ENCODE measurements around the gene DLG2.
"Not testable (repeated sequence)": the region's sequence is repeated elsewhere in the genome, so short reads cannot be mapped to it uniquely, and the experiment has no call there.

The DLG2 gene

GRCh38 chr11:85028329-85029101 lies 598.6 kb downstream of the DLG2 start:
- no peak for DNase-seq (ENCODE audit: low read depth, low spot score)

- no peak for DNase-seq (ENCODE audit: low read depth, low spot score)
Measured at GRCh38 chr11:85027346-85027745, 599.8 kb downstream of the DLG2 start.

GRCh38 chr11:85021058-85021457 lies 606.1 kb downstream of the DLG2 start:
- no peak for DNase-seq (ENCODE audit: low read depth, low spot score)

- DNase-seq (ENCODE audit: low read depth, low spot score) = no peak
Measured at GRCh38 chr11:84993386-84993785, 633.8 kb downstream of the DLG2 start.

- DNase-seq (ENCODE audit: low read depth, low spot score) = no peak
Measured at GRCh38 chr11:84990141-84990540, 637.0 kb downstream of the DLG2 start.

GRCh38 chr11:84987686-84988187 lies 639.4 kb downstream of the DLG2 start:
- DNase-seq (ENCODE audit: low read depth, low spot score) = not testable (repeated sequence)

GRCh38 chr11:84981301-84981700 lies 645.8 kb downstream of the DLG2 start:
- DNase-seq (ENCODE audit: low read depth, low spot score) = no peak

- no peak for DNase-seq (ENCODE audit: low read depth, low spot score)
Measured at GRCh38 chr11:84969103-84969502, 658.0 kb downstream of the DLG2 start.

GRCh38 chr11:84965484-84965883 lies 661.7 kb downstream of the DLG2 start:
- no peak for DNase-seq (ENCODE audit: low read depth, low spot score)

- DNase-seq (ENCODE audit: low read depth, low spot score) = no peak
Measured at GRCh38 chr11:84963240-84963639, 663.9 kb downstream of the DLG2 start.

GRCh38 chr11:84962018-84962417 lies 665.1 kb downstream of the DLG2 start:
- no peak for DNase-seq (ENCODE audit: low read depth, low spot score)

GRCh38 chr11:84958295-84958694 lies 668.8 kb downstream of the DLG2 start:
- no peak for DNase-seq (ENCODE audit: low read depth, low spot score)

- no peak for DNase-seq (ENCODE audit: low read depth, low spot score)
Measured at GRCh38 chr11:84950569-84951270, 676.4 kb downstream of the DLG2 start.

GRCh38 chr11:84947970-84948580 lies 679.1 kb downstream of the DLG2 start:
- DNase-seq (ENCODE audit: low read depth, low spot score) = no peak

GRCh38 chr11:84947070-84947469 lies 680.1 kb downstream of the DLG2 start:
- no peak for DNase-seq (ENCODE audit: low read depth, low spot score)

GRCh38 chr11:84930863-84931262 lies 696.3 kb downstream of the DLG2 start:
- DNase-seq (ENCODE audit: low read depth, low spot score) = no peak

- no peak for DNase-seq (ENCODE audit: low read depth, low spot score)
Measured at GRCh38 chr11:84929738-84930137, 697.4 kb downstream of the DLG2 start.

- no peak for DNase-seq (ENCODE audit: low read depth, low spot score)
Measured at GRCh38 chr11:84924154-84924692, 702.9 kb downstream of the DLG2 start.

- no peak for DNase-seq (ENCODE audit: low read depth, low spot score)
Measured at GRCh38 chr11:84923489-84923888, 703.7 kb downstream of the DLG2 start.

- no peak for DNase-seq (ENCODE audit: low read depth, low spot score)
Measured at GRCh38 chr11:84922836-84923235, 704.3 kb downstream of the DLG2 start.

- no peak for DNase-seq (ENCODE audit: low read depth, low spot score)
Measured at GRCh38 chr11:84922212-84922805, 704.8 kb downstream of the DLG2 start.

GRCh38 chr11:84914511-84914910 lies 712.6 kb downstream of the DLG2 start:
- DNase-seq (ENCODE audit: low read depth, low spot score) = no peak

Measured in activated CD4-positive, CD25-positive, alpha-beta regulatory T cell treated with anti-CD3 and anti-CD28 coated beads, Interleukin-2, amount 50 U/mL, for 16 hours (primary cell).